Common myeloid progenitor, CD34-positive (primary cell): ENCODE data around the gene SMAD5.

Experiments used
- CTCF ChIA-PET: fragments of 350-600 bp; sonication (Branson Sonifier 250); formaldehyde crosslinking; loops from one replicate; lab custom pipeline; 2021; ENCODE audit warnings: antibody characterized with exemption; lab: Charles Lee
- POLR2A ChIA-PET: fragments of 350-600 bp; sonication (Branson Sonifier 250); formaldehyde crosslinking; loops from one replicate; lab custom pipeline; 2021; ENCODE audit warnings: antibody characterized with exemption; lab: Charles Lee
- DNase-seq, 3 donors: peaks; one replicate each; pipeline versions ENCODE4 v3.0.0 to v3.0.0-alpha.2; 2013
- H3K27ac ChIP-seq, 2 experiments: 1 replicate in 1 of 2; 2 replicates in 1 of 2; pipeline ENCODE4 v1.7.0; 2013; ENCODE audit warnings: inconsistent platforms in 2 of 2, low read length in 2 of 2, mild to moderate bottlenecking in 2 of 2, low read depth in 1 of 2, moderate library complexity in 1 of 2; ENCODE audit not compliant: severe bottlenecking in 2 of 2, insufficient read depth in 1 of 2, poor library complexity in 1 of 2
- H3K27me3 ChIP-seq, 5 experiments: replicated peaks in 2 of 5; 1 replicate in 3 of 5; 2 replicates in 2 of 5; pipeline versions ENCODE4 v1.6.1 to v1.7.0; 2013; ENCODE audit warnings: low read length in 4 of 5, mild to moderate bottlenecking in 2 of 5, moderate library complexity in 2 of 5, inconsistent platforms in 1 of 5; ENCODE audit not compliant: insufficient read depth in 5 of 5, control insufficient read depth in 4 of 5
- H3K36me3 ChIP-seq, 4 experiments: 1 replicate in 2 of 4; 2 replicates in 2 of 4; pipeline versions ENCODE4 v1.6.1 to v1.7.0; 2013; ENCODE audit warnings: low read length in 3 of 4, control low read depth in 1 of 4, mild to moderate bottlenecking in 1 of 4; ENCODE audit not compliant: control insufficient read depth in 4 of 4, insufficient read depth in 4 of 4
- H3K4me1 ChIP-seq, 4 experiments: 1 replicate in 3 of 4; 2 replicates in 1 of 4; pipeline versions ENCODE4 v1.6.1 to v1.7.1; 2013; ENCODE audit warnings: low read length in 3 of 4, mild to moderate bottlenecking in 3 of 4, control low read depth in 1 of 4, inconsistent platforms in 1 of 4, moderate library complexity in 1 of 4; ENCODE audit not compliant: control insufficient read depth in 4 of 4, insufficient read depth in 4 of 4; ENCODE audit errors: control extremely low read depth in 1 of 4
- H3K4me3 ChIP-seq, 7 experiments: 1 replicate in 4 of 7; 2 replicates in 3 of 7; pipeline versions ENCODE4 v1.5.1 to v1.7.0; 2013; ENCODE audit warnings: mild to moderate bottlenecking in 7 of 7, low read length in 6 of 7, moderate library complexity in 6 of 7, inconsistent platforms in 2 of 7, low read depth in 2 of 7, control low read depth in 1 of 7; ENCODE audit not compliant: insufficient read depth in 4 of 7, control insufficient read depth in 1 of 7; ENCODE audit errors: extremely low read depth in 1 of 7
- H3K9me3 ChIP-seq, 5 experiments: 1 replicate in 4 of 5; 2 replicates in 1 of 5; pipeline versions ENCODE4 v1.6.1 to v1.7.1; 2013; ENCODE audit warnings: low read length in 4 of 5, mild to moderate bottlenecking in 2 of 5, inconsistent platforms in 1 of 5, low read depth in 1 of 5, moderate library complexity in 1 of 5; ENCODE audit not compliant: control insufficient read depth in 4 of 5, insufficient read depth in 2 of 5; ENCODE audit errors: control extremely low read depth in 1 of 5
- WGBS: methylation state at CpG from one replicate; pipeline ENCODE4 v1.1.5; 2013; ENCODE audit not compliant: insufficient coverage; 5-methylcytosine and 5-hydroxymethylcytosine counted together

Gene SMAD5

DNA sequence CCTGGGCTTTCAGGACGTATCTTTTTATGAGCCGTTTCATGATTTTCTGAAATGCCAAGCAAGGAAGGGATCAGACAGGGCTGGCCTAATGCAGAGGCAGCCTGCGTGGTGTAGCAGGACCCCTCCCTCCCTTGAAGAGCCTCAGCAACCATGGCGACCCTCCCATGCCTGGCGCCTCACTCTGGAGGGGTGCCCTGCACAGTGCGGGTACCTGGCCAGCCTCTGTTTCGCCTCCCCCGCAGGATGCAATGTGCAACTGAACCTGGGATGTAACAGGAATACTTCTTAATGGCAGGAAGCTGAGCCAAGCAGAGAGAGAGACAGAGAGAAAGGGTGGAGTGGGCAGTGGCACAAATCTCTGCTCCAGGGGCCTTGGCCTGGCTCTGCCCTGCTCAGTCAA, 83.6 kb downstream of the SMAD5 start:
- Histone ChIP-seq H3K9me3 (peaks cover 0 to 13% (median 1%) of the 10 kb centered on the region in 5 experiments), H3K36me3 (no peaks in the 10 kb centered on the region), H3K27ac (no peak overlapping the region), H3K4me1 (no peaks in the 10 kb centered on the region), H3K4me3 (no peak overlapping the region), H3K27me3 (peaks cover 0 to 22% (median 4%) of the 10 kb centered on the region in 5 experiments)
- WGBS = 95% methylated on average over 5 of the region's 8 CpGs
- ChIA-PET POLR2A (no interaction called here), CTCF (no interaction called here)
- DNase-seq = no peak

GRCh38 chr5:136221340-136221739, 88.7 kb downstream of the SMAD5 start:
- H3K9me3 ChIP-seq = peaks cover 0 to 14% (median 2%) of the 10 kb centered on the region in 5 experiments
- no peak overlapping the region for H3K27ac ChIP-seq
- WGBS = 91% methylated on average over 4 of the region's 4 CpGs
- H3K36me3 ChIP-seq = no peaks in the 10 kb centered on the region
- peaks cover 0 to 12% (median 1%) of the 10 kb centered on the region in 5 experiments for H3K27me3 ChIP-seq
- no peak overlapping the region for H3K4me3 ChIP-seq
- ChIA-PET CTCF (no interaction called here), POLR2A (no interaction called here)
- DNase-seq = no peak
- H3K4me1 ChIP-seq = no peaks in the 10 kb centered on the region

GRCh38 chr5:136222580-136223235, 90.1 kb downstream of the SMAD5 start:
- Histone ChIP-seq H3K9me3 (peaks cover 0 to 14% (median 2%) of the 10 kb centered on the region in 5 experiments), H3K27me3 (peaks cover 0 to 13% (median 1%) of the 10 kb centered on the region in 5 experiments), H3K4me3 (no peak overlapping the region), H3K27ac (no peak overlapping the region), H3K36me3 (no peaks in the 10 kb centered on the region), H3K4me1 (no peaks in the 10 kb centered on the region)
- CTCF ChIA-PET = interaction anchor here (2.2 kb wide), 1 partner anchor 10 kb away, joined by 9 read pairs; no protein-coding TSS in a partner anchor
- DNase-seq = no peak
- 93% methylated on average over 3 of the region's 4 CpGs for WGBS
- POLR2A ChIA-PET = no interaction called here

GRCh38 chr5:136225796-136226195, 93.2 kb downstream of the SMAD5 start:
- ChIA-PET CTCF (no interaction called here), POLR2A (no interaction called here)
- Histone ChIP-seq H3K36me3 (no peaks in the 10 kb centered on the region), H3K27me3 (peaks cover 0 to 27% (median 13%) of the 10 kb centered on the region in 5 experiments), H3K4me3 (no peak overlapping the region), H3K4me1 (no peaks in the 10 kb centered on the region), H3K9me3 (peaks cover 0 to 7% (median 2%) of the 10 kb centered on the region in 5 experiments), H3K27ac (no peak overlapping the region)
- no CpG with 5 or more reads among the region's 2 CpGs for WGBS
- no peak for DNase-seq

GRCh38 chr5:136226401-136226800, 93.8 kb downstream of the SMAD5 start:
- Histone ChIP-seq H3K9me3 (peaks cover 0 to 4% (median 0%) of the 10 kb centered on the region in 5 experiments), H3K36me3 (no peaks in the 10 kb centered on the region), H3K4me3 (no peak overlapping the region), H3K4me1 (no peaks in the 10 kb centered on the region), H3K27me3 (peaks cover 0 to 27% (median 13%) of the 10 kb centered on the region in 5 experiments), H3K27ac (no peak overlapping the region)
- no peak for DNase-seq
- ChIA-PET POLR2A (no interaction called here), CTCF (no interaction called here)
- 100% methylated on average over 1 of the region's 2 CpGs for WGBS

DNA sequence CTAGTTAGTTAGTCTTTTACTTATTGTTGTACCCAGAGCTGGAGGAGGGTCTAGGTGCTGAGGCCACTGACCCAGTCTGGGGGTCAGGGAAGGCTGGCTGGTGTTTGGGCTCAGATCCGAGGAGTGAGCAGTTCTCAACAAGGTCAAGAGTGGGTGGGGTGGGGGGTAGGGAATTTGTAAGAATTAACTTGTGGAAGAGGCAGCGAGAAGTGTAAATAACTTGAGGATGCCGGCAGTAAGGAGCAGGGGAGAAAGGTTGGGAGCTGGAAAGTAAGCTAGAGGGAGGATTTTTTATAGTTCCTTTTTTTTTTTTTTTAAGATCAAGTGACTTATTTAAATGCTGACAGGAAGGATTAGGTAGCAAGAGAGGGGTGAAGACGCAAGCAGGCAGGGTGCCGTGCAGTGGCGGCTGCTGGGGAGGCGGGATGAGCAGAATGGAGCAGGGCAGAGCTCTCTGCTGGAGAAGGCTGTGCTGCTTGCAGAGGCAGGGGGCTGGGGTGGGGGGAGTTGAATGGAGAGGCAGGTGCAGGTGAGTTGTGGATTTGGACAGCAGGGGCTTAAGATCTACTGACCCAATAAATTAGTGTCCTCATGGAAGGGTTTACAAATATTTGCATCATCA, 95.6 kb downstream of the SMAD5 start:
- POLR2A ChIA-PET = no interaction called here
- 37% methylated on average over 7 of the region's 7 CpGs for WGBS
- Histone ChIP-seq H3K27me3 (peaks cover 0 to 20% (median 13%) of the 10 kb centered on the region in 5 experiments), H3K4me3 (no peak overlapping the region), H3K4me1 (no peaks in the 10 kb centered on the region), H3K27ac (no peak overlapping the region), H3K9me3 (no peaks in the 10 kb centered on the region), H3K36me3 (no peaks in the 10 kb centered on the region)
- CTCF ChIA-PET = interaction anchor here (0.9 to 1.1 kb wide), 2 partner anchors 13 to 39 kb away, joined by 4 read pairs; no protein-coding TSS in a partner anchor
- DNase-seq = no peak

GRCh38 chr5:136230176-136230575, 97.5 kb downstream of the SMAD5 start:
- DNase-seq = no peak
- WGBS = 33% methylated on average over 1 of the region's 1 CpG
- POLR2A ChIA-PET = no interaction called here
- CTCF ChIA-PET = no interaction called here
- no peaks in the 10 kb centered on the region for H3K9me3 ChIP-seq
- no peak overlapping the region for H3K27ac ChIP-seq
- no peaks in the 10 kb centered on the region for H3K36me3 ChIP-seq
- H3K4me1 ChIP-seq = no peaks in the 10 kb centered on the region
- H3K4me3 ChIP-seq = no peak overlapping the region
- peaks cover 0 to 20% (median 12%) of the 10 kb centered on the region in 5 experiments for H3K27me3 ChIP-seq
